Uterus (tissue), 2 donors: ENCODE results near the gene XYLT2.

Experiments
- POLR2A ChIP-seq, 2 donors: fragments of 450-650 bp; IDR thresholded peaks; one replicate each; pipeline ENCODE4 v1.6.1; 2016; ENCODE audit warnings: antibody characterized with exemption in 2 of 2, mild to moderate bottlenecking in 1 of 2, moderate library complexity in 1 of 2
- TF ChIP-seq, protein P1 (sequence below), 4 experiments: fragments of 200-600 bp in 2 of 4; fragments of 450-650 bp in 2 of 4; sonication (generic) in 2 of 4; IDR thresholded peaks; one replicate each; pipeline ENCODE4 v1.5.1; 2016 to 2019; ENCODE audit warnings: antibody characterized with exemption in 4 of 4, mild to moderate bottlenecking in 2 of 4, moderate library complexity in 1 of 4

GRCh38 chr17:50350733-50351132 is 4.8 kb downstream of the XYLT2 start:
- TF ChIP-seq POLR2A (IDR thresholded peaks at IDR 0.05): no peak
- TF ChIP-seq, protein P1, sequence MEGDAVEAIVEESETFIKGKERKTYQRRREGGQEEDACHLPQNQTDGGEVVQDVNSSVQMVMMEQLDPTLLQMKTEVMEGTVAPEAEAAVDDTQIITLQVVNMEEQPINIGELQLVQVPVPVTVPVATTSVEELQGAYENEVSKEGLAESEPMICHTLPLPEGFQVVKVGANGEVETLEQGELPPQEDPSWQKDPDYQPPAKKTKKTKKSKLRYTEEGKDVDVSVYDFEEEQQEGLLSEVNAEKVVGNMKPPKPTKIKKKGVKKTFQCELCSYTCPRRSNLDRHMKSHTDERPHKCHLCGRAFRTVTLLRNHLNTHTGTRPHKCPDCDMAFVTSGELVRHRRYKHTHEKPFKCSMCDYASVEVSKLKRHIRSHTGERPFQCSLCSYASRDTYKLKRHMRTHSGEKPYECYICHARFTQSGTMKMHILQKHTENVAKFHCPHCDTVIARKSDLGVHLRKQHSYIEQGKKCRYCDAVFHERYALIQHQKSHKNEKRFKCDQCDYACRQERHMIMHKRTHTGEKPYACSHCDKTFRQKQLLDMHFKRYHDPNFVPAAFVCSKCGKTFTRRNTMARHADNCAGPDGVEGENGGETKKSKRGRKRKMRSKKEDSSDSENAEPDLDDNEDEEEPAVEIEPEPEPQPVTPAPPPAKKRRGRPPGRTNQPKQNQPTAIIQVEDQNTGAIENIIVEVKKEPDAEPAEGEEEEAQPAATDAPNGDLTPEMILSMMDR (IDR thresholded peaks at IDR 0.05): no peak
